Prostate gland (tissue), 2 donors: ENCODE measurements around the gene CSRP1.

Experiments used
- CTCF ChIP-seq, 4 experiments: fragments of 200-600 bp in 2 of 4; fragments of 450-650 bp in 2 of 4; sonication (generic) in 2 of 4; IDR thresholded peaks; 1 replicate in 3 of 4; 2 replicates in 1 of 4; pipeline ENCODE4 v1.5.1; 2016 to 2019; ENCODE audit warnings: antibody characterized with exemption in 4 of 4, mild to moderate bottlenecking in 2 of 4, moderate library complexity in 2 of 4
- POLR2AphosphoS5 ChIP-seq: sonication (generic); formaldehyde crosslinking; IDR thresholded peaks from one replicate; pipeline ENCODE4 v1.6.1; 2017; ENCODE audit warnings: antibody characterized with exemption

GRCh38 chr1:201471772-201472171, 35.2 kb downstream of the CSRP1 start:
- no peak for TF ChIP-seq CTCF (IDR thresholded peaks at IDR 0.05)
- no peak for TF ChIP-seq POLR2AphosphoS5
